GM18868 (cell line): ENCODE measurements around the gene TUSC2.

Source experiments
- ATAC-seq: cut with Tn5 transposase; IDR thresholded peaks from one replicate; pipeline ENCODE4 v1.9.1; 2021; ENCODE audit warnings: mild to moderate bottlenecking, moderate library complexity; ENCODE audit not compliant: unreplicated experiment

Gene TUSC2

DNA sequence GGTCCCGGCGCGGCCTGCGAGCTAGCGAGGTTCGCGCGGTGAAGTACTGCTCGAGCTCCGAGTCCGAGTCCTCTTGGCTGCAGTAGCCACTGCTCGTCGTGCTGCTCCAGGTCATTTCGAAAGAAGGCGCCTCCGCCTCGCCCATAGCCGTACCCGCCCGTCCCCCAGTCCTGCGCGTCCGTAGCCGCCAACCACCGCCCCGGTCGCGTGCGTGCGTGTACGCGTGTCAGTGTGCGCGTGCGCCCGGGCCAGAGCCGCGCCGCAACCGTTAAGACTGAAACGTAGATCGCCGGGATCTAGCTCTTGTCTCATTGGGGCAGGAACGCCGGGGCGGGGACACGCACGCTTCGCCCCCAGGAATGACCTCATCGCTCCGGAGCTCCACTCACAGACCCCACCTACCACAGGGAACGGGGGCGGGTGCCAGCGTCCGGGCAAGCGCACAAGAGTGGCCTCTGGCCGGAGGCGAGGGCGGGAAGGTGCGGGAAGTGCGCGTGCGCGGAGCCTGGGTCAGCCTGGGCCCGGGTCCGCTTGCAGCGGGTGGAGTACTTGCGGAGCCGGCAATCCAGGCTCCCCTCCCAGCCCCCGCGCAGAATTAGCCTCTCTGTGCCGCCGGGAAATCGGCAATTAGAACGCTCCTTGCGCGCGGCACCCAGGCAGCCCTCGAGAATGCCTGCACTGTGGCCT, 9.3 kb upstream of the TUSC2 start:
- peak; percentile 76 for ATAC-seq

DNA sequence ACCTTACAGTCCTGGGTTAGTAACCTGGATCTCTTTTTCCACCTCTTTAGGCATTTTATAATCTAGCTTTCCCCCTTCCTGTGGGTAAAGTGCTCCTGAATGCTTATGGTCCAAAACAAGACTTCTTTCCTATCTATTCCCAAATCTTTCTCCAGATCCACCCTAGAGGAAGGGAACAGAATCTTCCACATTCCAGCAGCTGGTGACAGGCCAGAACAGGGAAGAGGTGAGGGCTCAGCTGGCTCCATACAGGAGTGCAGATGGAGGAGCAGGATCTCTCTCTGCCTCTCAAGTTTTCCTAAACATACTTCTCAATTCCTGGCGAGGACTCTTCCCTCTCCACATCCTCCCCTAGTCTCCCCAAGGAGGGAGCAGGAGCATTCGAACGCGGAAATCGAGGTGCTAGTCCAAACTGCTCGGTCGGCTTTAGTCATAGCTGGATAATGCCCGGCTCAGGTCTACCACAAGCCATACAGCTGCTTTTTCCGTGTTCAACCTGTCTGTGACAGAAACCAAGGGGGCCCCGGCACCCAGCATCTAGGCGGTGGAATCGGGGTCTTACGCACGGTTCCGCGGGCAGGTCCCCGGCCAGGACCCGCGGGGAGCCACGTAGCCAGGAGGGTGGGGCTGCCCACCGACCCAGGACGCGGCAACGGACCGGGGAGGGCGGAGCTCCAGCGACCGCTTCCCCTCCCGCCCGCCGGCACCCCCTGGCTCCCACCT, 8.6 kb upstream of the TUSC2 start:
- peak; percentile 30 for ATAC-seq

DNA sequence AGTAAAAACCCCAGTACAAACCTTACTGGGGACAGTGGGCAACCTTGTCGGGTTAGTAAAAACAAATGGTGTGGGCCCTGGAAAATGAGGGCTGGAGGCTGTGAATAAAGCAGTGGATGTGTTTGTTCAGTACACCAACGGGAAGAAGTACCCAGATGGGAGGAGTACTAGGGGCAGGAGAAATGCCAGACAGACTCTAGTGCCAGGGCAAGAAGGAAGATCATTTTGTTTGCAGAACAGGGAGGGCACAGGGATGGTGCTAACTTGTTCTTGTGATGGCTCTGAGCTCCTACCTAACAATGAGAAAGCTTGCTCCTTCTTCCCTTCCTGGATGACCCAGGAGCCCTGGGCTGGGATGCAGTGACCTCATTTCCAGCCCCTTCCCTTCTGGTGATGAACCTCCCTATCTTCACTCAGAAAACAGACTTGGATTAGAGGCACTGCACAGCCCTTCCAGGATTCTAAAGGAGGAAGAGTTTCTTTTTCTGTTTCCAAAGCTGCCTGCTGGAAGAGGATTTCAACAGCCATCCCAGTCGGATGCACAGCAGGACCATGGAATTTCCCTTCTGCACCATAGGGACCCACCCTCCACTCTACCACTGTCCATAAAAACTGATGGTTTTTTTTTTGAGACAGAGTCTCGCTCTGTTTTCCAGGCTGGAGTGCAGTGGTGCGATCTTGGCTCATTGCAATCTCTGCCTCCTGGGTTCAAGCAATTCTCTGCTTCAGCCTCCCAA, 6.5 kb upstream of the TUSC2 start:
- no peak for ATAC-seq

DNA sequence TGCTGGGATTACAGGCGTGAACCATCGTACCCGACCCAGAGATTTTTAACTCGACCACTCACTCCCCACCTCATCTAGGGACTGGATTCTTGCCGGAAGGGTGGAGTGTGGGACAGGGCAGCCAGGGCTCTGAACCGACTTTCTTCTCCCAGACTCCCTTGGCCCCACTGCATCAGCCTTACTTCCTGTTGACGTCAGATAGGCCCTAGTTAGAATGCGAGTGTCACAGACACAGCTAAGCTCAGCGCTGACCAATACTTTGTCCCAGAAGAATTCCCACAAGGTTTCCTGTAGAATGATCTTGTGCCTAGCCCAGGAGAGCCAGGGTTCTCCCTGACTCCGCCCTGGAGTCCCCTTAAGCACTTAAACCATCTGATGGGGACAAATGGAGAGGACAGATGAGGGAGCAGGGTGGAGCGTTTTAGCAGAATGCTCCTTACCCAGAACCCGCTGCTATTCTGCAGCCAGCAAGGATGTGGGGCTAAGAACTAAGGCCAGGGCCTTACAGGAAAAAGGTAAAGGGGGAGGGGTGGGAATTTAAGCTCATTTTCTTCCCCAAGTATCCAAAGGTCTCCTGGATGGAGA, 5.8 kb upstream of the TUSC2 start:
- no peak for ATAC-seq

DNA sequence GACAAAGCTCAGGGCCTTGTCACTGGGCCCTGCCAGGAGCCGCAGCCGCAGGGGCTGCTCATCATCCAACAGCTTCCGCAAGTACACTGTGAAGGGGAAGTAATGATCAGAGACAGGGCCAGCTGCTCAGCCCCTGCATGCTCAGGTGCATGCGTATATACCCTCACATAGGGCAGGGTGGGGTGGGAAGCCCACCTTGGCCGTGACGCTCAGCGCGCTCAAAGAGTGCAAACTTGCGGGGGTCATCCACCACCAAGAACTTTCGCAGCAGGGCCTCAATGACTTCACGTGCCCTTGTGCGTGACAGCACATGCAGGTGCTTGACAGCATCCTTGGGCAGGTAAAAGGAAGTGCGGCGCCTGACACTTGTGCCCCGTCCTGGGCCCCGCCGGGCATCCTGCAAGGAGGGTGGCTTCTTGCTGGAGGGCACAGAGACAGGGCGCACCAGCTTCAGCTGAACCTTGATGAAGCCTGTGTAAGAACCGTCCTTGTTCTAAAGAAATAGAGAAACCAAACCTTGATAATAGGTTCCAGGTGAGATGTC, 3.4 kb upstream of the TUSC2 start:
- ATAC-seq: no peak

DNA sequence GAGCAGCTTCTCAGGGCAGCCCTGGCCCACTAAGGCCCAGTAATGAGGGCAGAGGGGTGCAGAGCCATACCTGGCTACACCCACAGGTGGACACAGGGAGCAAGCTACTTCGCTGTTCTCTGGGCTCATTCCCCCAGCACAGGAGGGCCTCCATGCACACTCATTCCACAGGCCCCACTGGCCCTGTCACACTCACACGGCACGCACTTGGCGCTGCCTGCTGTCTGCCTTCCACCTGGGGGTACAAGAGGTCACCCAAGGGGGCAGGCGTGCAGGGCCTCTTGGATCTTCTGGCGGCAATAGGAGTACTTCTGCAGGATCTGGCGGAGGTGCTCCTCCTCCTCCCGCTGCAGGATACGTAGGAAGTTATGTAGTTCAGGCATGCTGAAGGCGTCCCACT, 2.3 kb upstream of the TUSC2 start:
- no peak for ATAC-seq

DNA sequence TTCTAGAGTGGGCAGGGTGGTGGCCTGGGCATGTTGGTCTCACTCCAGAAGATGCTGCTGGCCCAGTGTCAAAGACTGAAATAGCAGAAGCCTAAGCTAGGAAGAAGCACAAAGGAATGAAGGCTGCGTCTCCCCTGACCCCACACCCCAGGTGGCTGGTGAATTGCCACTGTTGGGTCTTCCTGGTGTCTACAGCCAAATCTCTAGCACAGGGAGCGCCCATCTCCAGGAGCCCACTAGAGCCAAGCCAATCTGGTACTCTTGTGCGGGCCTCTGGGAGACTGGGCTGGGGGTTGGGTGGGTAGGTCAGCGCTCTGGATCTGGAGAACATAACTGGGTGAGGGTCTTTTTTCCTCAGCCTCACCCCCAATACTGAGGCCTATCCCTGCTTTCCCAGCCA, 894 bp downstream of the TUSC2 start:
- ATAC-seq: no peak

DNA sequence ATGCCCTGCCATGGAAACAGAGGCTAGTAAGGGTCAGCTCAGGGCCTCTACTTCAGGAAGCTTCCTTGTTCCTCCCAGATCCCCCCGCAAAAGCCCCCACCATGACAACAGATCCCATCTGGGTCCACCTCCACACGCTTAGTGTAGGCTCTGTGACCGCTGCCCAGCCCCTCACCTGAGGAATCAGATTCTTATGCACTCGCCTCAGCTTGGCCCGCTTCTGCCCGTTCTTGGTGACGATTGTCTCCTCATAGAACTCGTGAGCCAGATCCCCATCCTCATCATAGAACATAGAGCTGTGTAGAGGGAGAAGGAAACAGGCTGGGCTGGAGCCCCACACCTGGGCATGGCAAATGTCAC, 1.9 kb downstream of the TUSC2 start:
- no peak for ATAC-seq

DNA sequence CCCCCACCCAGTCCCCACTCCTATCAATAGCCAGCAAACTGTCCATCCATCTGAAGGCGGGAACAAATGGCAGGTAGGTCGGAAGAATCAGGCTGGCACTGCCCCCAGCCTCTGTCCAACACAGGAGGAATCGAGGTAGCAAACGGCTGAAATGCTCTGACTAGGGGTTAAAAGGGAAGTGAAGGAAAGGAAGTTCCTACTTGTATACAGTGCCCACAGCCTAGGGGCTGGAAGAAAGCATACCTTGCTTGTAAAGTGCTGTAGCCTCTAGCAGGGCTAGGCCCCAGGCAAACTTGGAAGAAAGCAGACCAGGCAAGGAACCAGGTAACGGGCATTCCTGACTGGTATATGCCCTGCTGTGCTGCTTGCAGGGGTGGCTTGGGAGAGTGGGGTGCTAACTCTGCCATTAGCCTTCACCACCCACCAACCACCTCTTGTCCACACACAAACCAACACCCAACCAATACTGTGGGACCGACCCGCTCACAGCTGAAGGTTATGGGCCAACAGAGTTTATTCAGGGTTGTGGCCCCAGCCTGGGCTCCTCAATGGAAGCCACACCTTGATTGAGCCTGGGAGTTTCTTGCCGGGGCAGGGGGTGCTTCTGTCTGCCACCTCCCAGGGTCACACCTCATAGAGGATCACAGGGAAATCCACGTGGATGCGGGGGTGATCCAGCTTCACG, 2.4 kb downstream of the TUSC2 start:
- no peak for ATAC-seq

DNA sequence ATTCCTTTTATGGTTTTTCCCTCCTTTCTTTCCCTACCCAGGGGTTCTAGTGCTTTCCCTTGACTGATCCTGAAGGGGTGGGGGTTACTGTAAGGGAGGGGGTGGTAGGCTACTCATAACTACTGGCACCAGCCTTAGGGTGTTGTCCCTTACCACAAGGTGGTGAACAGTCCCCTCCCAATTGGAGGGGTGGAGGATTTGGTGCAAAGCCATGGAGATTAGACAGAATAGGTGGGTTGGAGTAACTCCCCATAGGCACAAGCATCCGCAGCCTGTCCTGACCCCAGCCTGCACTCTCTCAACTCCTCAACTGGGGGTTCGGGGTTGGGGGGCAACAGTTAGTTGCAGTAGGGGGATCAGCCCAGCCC, 2.9 kb downstream of the TUSC2 start:
- ATAC-seq: no peak

DNA sequence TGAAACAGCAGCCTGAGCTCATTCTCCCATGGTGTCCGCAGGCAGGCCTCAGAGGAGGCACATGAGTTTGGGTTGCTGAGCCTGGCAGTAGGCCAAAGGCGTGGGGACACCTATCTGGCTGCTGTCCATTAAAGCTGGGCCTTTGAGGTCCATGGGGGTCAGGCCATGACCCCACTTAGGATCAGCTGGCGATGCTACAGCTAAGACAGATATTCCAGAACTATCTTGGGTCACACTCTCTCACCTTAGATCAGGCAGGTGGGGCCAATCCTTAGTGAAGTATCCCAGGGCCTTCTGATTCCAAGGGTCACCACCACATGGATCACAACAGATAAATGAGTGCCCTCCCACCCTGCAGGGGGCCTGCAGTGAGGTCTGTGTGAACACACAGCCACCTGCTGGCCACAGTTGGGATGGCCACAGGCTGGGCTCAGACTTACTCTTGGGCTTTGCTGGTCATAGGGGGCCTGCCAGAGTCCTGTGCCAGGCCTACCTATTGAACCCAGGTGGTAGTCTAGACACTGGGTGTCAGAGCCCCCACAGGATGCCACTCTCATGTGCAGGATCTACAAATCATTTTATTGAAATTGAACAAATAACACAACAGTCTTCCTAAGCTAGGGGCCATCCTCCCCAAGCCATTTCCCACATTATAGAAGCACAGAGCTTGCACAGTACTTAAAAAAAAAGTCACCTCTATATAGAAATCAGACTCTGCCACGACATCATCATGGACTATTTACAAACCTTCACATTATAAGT, 3.5 kb downstream of the TUSC2 start:
- no peak for ATAC-seq

DNA sequence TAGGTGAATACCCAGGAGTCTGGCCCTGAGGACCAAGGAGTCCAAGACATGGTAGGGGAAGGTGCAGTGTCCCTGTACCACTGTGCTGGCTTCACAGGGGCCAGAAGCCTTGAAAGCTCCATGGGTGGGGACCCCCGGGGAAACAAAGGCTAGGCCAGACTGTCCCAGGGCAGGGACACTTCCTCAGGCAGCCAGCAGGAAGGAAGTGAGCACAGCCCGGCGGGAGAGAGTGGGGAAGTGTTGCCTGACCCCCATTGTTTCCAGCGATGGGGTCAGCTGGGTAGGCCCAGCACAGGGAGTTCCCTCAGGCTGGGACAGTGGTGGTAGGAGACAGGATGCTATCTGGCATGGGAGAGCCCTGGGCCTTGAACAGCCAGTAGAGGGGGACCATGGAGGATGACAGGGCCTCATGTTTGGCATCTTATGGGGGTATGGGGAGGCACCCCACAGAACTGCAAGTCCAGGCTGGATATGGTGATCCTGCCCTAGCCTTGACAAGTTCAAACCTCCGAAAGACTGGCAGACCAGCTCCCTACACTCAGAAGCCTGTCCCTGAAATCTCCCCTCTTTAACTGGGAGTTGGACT, 4.3 kb downstream of the TUSC2 start:
- ATAC-seq: no peak

DNA sequence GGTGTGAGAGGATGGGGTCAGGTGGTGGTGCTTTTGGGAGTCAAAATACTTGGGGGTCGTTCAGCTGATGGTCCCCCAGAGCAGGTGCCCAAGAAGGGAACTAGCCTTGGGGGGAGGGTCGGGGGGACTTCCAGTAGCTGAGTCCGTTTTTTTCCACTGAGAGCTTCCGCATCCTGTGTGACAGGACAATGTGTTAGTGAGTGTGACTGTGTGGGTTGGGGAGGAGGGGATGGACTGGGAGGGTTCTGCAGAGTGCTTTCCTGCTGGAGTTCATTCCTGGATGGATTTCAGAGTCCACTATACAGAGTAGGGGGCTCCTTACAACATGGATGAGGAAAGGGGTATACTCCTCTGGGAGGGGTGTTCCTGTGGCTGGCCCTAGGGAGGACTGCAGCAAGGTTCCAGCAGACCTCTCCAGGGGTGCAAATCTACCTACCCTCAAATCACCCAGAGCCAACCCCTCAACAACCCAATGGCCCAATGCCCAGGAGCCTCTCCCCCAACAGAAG, 4.9 kb downstream of the TUSC2 start:
- no peak for ATAC-seq

DNA sequence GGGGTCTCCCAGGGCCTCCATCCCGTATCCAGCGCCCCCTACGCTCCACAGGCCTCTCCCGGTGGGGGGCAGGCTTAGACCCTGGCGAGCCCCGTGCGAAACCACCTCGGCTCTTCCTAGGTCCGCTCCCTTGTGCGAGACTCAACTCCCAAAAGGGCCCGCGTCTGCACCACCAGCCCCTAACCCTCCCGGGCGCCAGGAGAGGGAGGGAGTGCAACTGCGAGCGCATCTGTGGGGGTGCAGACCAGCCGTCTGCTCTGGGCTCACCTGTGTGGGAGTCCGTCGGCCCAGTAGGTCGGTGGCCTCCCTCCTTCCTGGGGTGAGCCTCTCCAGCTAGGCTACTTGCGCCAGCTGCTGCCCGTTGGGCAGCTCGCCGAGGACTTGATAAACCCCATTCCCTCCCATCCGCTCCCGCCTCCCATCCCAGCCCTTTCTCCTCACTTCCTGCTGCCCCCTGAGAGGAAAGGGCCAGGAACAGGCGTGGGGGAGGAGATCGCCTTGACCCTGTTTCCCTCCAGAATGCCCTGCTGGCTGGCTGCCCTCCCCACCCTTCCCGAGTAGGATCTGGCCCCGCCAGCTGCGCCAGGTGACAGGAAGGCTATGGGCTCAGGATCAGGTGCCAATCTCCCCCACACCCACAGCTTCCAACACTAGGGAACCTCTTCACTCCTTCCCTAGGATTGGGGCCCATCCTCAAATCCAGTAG, 5.5 kb downstream of the TUSC2 start, which contains the start of gene HYAL2:
TSS of gene HYAL2 (minus strand) at position 360 of the 706 bp plus-strand sequence. CDS start 2,256 bp downstream, outside the sequence.
- no peak for ATAC-seq

DNA sequence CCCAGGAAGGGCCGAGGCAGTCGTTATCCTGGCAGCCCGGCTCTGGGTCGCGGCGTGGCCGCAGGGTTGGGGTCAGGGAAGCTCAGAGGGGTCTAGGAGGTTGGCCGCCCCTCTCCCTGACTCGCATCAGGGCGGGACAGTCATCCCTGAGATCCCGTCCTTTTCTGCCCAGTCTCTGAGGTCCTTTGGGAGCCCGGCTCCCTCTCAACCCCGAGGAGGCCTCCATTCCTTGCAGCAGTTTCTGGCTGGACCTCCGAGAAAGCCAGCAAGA, 6.0 kb downstream of the TUSC2 start:
- no peak for ATAC-seq

DNA sequence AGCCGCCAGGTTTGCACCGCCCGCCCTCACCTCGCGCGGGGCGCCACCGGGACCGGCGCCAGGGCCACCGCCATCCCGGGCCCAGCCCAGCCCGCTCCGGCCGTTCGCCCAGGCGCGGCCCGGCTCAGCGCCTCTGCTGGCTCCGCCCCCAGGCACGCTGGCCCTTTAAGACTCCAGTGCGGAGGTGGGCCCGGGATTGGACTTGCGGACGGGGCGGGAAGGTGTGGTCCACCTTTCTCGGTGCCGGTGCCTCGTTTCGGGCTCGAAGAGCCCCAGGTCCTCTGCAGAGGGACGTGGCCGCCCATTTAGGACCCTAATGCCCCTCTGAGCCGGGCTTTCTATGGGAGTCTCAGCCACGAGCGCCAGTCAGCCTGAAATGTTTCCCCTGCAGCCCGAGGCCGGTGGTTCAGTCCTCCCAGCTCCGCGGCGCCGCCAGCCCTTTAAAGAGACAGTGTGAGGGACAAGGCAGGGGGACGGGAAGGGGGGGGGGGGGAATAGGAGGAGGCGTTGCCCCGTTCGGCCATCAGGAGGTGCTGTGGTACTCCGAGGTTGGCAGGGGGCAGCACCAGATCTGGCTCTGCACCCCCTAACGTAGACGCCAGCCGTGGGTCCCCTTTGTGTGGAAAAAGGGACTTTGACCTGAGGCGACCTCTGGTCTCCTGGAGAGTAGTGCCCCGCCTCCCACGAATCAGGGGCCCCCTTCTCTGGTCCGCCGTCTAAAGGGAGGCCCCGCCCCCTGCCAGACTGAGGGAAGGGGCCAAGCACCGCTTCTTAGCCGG, 6.5 kb downstream of the TUSC2 start:
- peak; percentile 80 for ATAC-seq

DNA sequence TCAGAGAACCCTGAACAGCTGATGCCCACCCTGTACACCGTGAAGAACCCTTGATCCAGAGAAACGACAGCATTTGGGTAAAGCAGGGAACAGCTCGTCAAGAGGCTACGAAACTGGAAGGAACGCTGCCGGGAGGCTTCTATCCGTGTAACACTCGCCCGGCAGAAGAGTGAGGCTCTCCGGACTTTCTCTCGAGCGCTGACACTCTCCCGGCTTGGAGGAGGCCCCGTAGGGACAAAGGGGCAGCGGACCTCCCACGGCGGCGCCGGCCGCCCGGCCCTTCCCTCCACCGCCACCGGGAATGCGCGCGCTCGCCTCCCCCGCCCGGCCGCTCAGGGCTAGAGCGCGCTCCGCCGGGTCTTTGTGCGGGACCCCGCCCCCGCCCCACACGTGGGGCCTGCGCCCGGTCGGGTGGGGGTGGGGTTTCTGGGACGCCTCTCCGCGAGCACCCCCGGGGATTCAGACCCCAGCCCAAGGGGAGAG, 7.1 kb downstream of the TUSC2 start:
- peak; percentile 46 for ATAC-seq
